GM12875 (cell line): ENCODE data around the gene AIF1L.

Source experiments
- H3K4me3 ChIP-seq: one replicate; pipeline ENCODE4 v1.5.1; 2011; ENCODE audit warnings: low read depth, low read length, control low read depth
- TF ChIP-seq, protein P1 (sequence below): IDR thresholded peaks from 2 replicates; pipeline ENCODE4 v1.5.1; 2011; ENCODE audit warnings: low read depth, mild to moderate bottlenecking, control low read depth, inconsistent platforms, low read length, moderate library complexity, borderline replicate concordance; ENCODE audit not compliant: insufficient read depth

Gene AIF1L

DNA sequence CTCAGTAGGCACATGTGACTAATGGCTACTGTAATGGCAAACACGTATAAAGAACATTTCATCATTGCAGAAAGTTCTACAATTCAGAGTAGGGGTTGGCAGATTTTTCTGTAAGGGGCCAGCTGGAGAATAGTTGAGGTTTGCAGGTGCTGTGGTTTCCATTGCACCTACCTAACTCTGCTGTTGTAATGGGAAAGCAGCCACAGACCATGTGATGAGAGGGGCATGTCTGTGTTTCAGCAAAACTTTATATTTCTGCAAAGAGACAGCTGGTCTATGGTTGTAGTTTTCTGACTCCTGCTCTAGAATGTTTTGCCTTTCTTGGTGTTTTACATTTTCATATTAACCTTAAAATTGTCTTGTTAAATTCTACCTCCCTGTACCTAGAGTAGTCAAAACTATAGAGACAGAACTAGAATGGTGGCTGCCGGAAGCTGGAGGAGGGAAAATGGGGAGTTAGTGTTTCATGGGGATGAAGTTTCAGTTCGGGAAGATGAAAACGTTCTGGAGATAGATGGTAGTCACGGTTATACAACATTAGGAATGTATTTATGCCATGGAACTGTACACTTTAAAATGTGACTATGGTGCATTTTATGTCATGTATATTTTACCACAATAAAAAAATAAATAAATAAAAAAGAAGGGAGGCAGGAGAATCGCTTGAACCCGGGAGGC lies 73.4 kb downstream of the AIF1L start:
- H3K4me3 ChIP-seq: no peak overlapping the region
- TF ChIP-seq, protein P1, sequence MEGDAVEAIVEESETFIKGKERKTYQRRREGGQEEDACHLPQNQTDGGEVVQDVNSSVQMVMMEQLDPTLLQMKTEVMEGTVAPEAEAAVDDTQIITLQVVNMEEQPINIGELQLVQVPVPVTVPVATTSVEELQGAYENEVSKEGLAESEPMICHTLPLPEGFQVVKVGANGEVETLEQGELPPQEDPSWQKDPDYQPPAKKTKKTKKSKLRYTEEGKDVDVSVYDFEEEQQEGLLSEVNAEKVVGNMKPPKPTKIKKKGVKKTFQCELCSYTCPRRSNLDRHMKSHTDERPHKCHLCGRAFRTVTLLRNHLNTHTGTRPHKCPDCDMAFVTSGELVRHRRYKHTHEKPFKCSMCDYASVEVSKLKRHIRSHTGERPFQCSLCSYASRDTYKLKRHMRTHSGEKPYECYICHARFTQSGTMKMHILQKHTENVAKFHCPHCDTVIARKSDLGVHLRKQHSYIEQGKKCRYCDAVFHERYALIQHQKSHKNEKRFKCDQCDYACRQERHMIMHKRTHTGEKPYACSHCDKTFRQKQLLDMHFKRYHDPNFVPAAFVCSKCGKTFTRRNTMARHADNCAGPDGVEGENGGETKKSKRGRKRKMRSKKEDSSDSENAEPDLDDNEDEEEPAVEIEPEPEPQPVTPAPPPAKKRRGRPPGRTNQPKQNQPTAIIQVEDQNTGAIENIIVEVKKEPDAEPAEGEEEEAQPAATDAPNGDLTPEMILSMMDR: no peak
